Common myeloid progenitor, CD34-positive (primary cell): ENCODE measurements around the gene DOCK7.
"Not testable (repeated sequence)": the region's sequence is repeated elsewhere in the genome, so short reads cannot be mapped to it uniquely, and the experiment has no call there.

ENCODE experiments used
- CTCF ChIA-PET: fragments of 350-600 bp; sonication (Branson Sonifier 250); formaldehyde crosslinking; loops from one replicate; lab custom pipeline; 2021; ENCODE audit warnings: antibody characterized with exemption; lab: Charles Lee
- POLR2A ChIA-PET: fragments of 350-600 bp; sonication (Branson Sonifier 250); formaldehyde crosslinking; loops from one replicate; lab custom pipeline; 2021; ENCODE audit warnings: antibody characterized with exemption; lab: Charles Lee
- DNase-seq, 3 donors: peaks; one replicate each; pipeline versions ENCODE4 v3.0.0 to v3.0.0-alpha.2; 2013
- H3K27ac ChIP-seq, 2 experiments: 1 replicate in 1 of 2; 2 replicates in 1 of 2; pipeline ENCODE4 v1.7.0; 2013; ENCODE audit warnings: inconsistent platforms in 2 of 2, low read length in 2 of 2, mild to moderate bottlenecking in 2 of 2, low read depth in 1 of 2, moderate library complexity in 1 of 2; ENCODE audit not compliant: severe bottlenecking in 2 of 2, insufficient read depth in 1 of 2, poor library complexity in 1 of 2
- H3K27me3 ChIP-seq, 5 experiments: replicated peaks in 2 of 5; 1 replicate in 3 of 5; 2 replicates in 2 of 5; pipeline versions ENCODE4 v1.6.1 to v1.7.0; 2013; ENCODE audit warnings: low read length in 4 of 5, mild to moderate bottlenecking in 2 of 5, moderate library complexity in 2 of 5, inconsistent platforms in 1 of 5; ENCODE audit not compliant: insufficient read depth in 5 of 5, control insufficient read depth in 4 of 5
- H3K36me3 ChIP-seq, 4 experiments: 1 replicate in 2 of 4; 2 replicates in 2 of 4; pipeline versions ENCODE4 v1.6.1 to v1.7.0; 2013; ENCODE audit warnings: low read length in 3 of 4, control low read depth in 1 of 4, mild to moderate bottlenecking in 1 of 4; ENCODE audit not compliant: control insufficient read depth in 4 of 4, insufficient read depth in 4 of 4
- H3K4me1 ChIP-seq, 4 experiments: 1 replicate in 3 of 4; 2 replicates in 1 of 4; pipeline versions ENCODE4 v1.6.1 to v1.7.1; 2013; ENCODE audit warnings: low read length in 3 of 4, mild to moderate bottlenecking in 3 of 4, control low read depth in 1 of 4, inconsistent platforms in 1 of 4, moderate library complexity in 1 of 4; ENCODE audit not compliant: control insufficient read depth in 4 of 4, insufficient read depth in 4 of 4; ENCODE audit errors: control extremely low read depth in 1 of 4
- H3K4me3 ChIP-seq, 7 experiments: 1 replicate in 4 of 7; 2 replicates in 3 of 7; pipeline versions ENCODE4 v1.5.1 to v1.7.0; 2013; ENCODE audit warnings: mild to moderate bottlenecking in 7 of 7, low read length in 6 of 7, moderate library complexity in 6 of 7, inconsistent platforms in 2 of 7, low read depth in 2 of 7, control low read depth in 1 of 7; ENCODE audit not compliant: insufficient read depth in 4 of 7, control insufficient read depth in 1 of 7; ENCODE audit errors: extremely low read depth in 1 of 7
- H3K9me3 ChIP-seq, 5 experiments: 1 replicate in 4 of 5; 2 replicates in 1 of 5; pipeline versions ENCODE4 v1.6.1 to v1.7.1; 2013; ENCODE audit warnings: low read length in 4 of 5, mild to moderate bottlenecking in 2 of 5, inconsistent platforms in 1 of 5, low read depth in 1 of 5, moderate library complexity in 1 of 5; ENCODE audit not compliant: control insufficient read depth in 4 of 5, insufficient read depth in 2 of 5; ENCODE audit errors: control extremely low read depth in 1 of 5
- WGBS: methylation state at CpG from one replicate; pipeline ENCODE4 v1.1.5; 2013; ENCODE audit not compliant: insufficient coverage; 5-methylcytosine and 5-hydroxymethylcytosine counted together

DOCK7 gene

DNA sequence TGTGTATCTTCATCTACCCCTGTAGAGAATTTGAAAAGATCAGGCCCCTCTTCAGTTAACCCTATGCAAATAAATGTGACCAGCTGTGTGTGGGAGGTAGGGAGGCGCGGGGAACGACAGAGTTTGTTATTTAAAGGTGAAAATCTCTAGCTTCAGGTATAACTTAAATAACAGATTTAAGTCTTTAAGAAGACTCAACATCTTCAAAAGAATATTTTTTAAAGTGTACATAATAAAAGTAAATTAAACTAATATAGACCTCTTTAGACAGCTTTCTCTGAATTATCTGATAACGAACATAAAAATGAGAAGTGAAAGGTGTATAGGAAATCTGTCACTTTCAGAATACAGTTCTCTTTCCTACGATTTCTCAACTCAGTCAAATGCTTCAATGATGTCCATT is 74.9 kb downstream of the DOCK7 start:
- no peak overlapping the region for H3K4me3 ChIP-seq
- no peak overlapping the region for H3K27ac ChIP-seq
- CTCF ChIA-PET, result no interaction called here
- H3K36me3 ChIP-seq, result peaks cover 2 to 12% (median 5%) of the 10 kb centered on the region in 4 experiments
- H3K4me1 ChIP-seq, result no peaks in the 10 kb centered on the region
- POLR2A ChIA-PET, result no interaction called here
- H3K9me3 ChIP-seq, result no peaks in the 10 kb centered on the region
- no peaks in the 10 kb centered on the region for H3K27me3 ChIP-seq
- WGBS, result no CpG with 5 or more reads among the region's 5 CpGs
- no peak for DNase-seq

DNA sequence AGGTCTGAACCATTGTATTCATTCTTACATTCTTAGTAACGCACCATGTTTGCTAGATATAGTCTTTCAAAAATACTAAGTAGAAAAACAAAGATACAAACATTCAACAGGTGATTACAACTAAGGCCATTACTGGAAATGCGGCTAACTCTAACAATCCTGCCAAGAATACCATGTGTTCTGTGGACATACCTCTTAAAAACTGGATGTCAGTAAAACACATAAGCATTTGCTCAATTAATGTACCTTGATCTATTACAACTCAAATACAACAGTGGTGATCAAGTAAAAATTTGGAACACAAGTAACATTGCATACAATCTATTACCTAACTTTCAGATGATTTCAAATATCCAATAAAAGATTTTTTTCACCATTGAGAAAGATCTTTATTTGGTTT is 75.4 kb downstream of the DOCK7 start:
- 100% methylated on average over 1 of the region's 2 CpGs for WGBS
- CTCF ChIA-PET, result interaction anchor here (1.6 kb wide), 1 partner anchor 16 kb away, joined by 4 read pairs; no protein-coding TSS in a partner anchor
- peaks cover 2 to 6% (median 3%) of the 10 kb centered on the region in 4 experiments for H3K36me3 ChIP-seq
- POLR2A ChIA-PET, result no interaction called here
- no peak overlapping the region for H3K4me3 ChIP-seq
- DNase-seq, result no peak
- no peaks in the 10 kb centered on the region for H3K9me3 ChIP-seq
- no peaks in the 10 kb centered on the region for H3K27me3 ChIP-seq
- no peaks in the 10 kb centered on the region for H3K4me1 ChIP-seq
- H3K27ac ChIP-seq, result no peak overlapping the region

DNA sequence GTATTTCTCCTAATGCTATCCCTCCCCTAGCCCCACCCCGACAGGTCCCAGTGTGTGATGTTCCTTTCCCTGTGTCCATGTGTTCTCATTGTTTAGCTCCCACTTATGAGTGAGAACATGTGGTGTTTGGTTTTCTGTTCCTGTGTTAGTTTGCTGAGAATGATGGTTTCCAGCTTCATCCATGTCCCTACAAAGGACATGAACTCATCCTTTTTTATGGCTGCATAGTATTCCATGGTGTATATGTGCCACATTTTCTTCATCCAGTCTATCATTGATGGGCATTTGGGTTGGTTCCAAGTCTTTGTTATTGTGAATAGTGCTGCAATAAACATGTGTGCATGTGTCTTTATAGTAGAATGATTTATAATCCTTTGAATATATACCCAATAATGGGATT is 77.6 kb downstream of the DOCK7 start:
- H3K9me3 ChIP-seq, CTCF ChIA-PET, H3K4me3 ChIP-seq, H3K4me1 ChIP-seq, H3K27ac ChIP-seq, H3K36me3 ChIP-seq, POLR2A ChIA-PET, DNase-seq, H3K27me3 ChIP-seq: not testable (repeated sequence)
- WGBS, result no CpG with 5 or more reads among the region's 1 CpG

DNA sequence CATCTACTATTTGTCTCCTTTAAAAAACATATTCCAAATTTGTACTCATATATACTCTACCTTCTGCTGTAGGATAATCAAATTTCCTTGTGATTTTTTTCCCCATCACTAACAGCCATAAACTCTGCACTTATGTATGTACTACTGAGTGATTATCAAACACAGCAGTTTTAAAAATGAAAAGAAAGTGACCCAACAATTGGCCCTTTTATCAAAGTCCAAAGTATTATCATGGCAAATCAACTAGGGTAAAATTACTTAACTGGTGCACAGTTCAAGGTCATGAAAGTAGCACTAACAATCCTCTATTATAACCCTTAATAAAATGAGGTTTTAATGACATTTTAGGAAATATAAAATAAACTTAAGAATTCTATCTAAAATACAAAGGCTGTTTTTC is 79.3 kb downstream of the DOCK7 start:
- ChIA-PET CTCF (no interaction called here), POLR2A (no interaction called here)
- no peak for DNase-seq
- Histone ChIP-seq H3K27me3 (no peaks in the 10 kb centered on the region), H3K4me1 (no peaks in the 10 kb centered on the region), H3K36me3 (peaks cover 0 to 3% (median under 1%) of the 10 kb centered on the region in 4 experiments), H3K27ac (no peak overlapping the region), H3K4me3 (no peak overlapping the region), H3K9me3 (no peaks in the 10 kb centered on the region)

DNA sequence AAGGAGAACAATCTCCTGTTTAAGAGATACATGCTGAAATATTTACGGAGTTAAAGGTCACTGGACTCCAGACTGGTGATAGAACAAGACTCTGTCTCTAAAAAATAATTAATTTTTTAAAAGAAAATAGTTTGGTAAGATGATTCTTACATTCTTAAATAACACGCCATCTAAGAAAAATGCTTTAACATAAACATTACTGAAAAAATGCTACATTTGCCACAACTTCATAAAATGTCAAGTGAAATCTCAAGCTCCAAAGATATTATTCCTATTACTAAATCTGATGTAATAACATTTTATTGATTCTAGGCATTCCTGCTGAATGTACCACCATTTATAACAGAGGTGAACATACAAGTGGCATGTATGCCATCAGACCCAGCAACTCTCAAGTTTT is 86.7 kb downstream of the DOCK7 start:
- WGBS, result no CpG with 5 or more reads among the region's 2 CpGs
- H3K4me1 ChIP-seq, result no peaks in the 10 kb centered on the region
- H3K27me3 ChIP-seq, result no peaks in the 10 kb centered on the region
- H3K27ac ChIP-seq, result no peak overlapping the region
- DNase-seq, result no peak
- ChIA-PET POLR2A (no interaction called here), CTCF (interaction anchor here (0.6 kb wide), 1 partner anchor 880 kb away, joined by 3 read pairs; no protein-coding TSS in a partner anchor)
- H3K4me3 ChIP-seq, result no peak overlapping the region
- H3K36me3 ChIP-seq, result no peaks in the 10 kb centered on the region
- H3K9me3 ChIP-seq, result no peaks in the 10 kb centered on the region

DNA sequence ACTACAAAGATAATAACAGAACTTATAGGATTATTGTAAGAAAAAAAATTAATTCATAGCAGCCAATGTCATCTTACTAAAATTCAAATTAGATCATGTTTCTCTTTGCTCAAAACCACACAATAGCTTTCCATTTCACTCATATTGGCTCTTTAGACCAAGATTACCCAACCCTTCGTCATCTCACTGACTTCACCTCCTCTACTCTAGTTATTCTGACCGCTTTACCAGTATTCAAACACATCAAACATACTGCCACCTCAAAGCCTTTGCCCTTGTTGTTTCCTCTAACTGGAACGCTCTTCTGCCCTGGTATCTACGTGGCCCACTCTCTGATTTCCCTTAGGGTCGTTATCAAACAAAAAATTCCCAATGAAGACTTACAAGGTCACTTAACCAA is 89.1 kb downstream of the DOCK7 start:
- H3K4me3 ChIP-seq, result no peak overlapping the region
- no peaks in the 10 kb centered on the region for H3K36me3 ChIP-seq
- no peaks in the 10 kb centered on the region for H3K4me1 ChIP-seq
- H3K27ac ChIP-seq, result no peak overlapping the region
- H3K9me3 ChIP-seq, result no peaks in the 10 kb centered on the region
- no peaks in the 10 kb centered on the region for H3K27me3 ChIP-seq
- CTCF ChIA-PET, result no interaction called here
- no peak for DNase-seq
- 96% methylated on average over 5 of the region's 5 CpGs for WGBS
- POLR2A ChIA-PET, result no interaction called here

DNA sequence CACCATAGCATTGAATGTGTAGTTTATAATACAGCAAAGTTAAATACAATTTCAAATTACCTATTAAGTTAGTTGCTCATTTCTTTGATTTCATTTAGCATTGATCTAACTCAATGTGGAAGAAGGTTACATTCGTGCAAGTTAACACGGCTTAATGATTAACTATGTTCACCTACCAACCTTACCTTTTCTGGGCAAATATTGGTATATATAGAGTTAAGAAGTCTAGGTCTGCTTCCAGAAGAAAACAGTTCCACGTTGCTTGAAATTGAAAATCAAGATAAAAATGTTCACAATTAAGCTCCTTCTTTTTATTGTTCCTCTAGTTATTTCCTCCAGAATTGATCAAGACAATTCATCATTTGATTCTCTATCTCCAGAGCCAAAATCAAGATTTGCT is 90.9 kb downstream of the DOCK7 start, which contains the start of gene ANGPTL3:
ANGPTL3 (plus strand) TSS at position 240 of the 400 bp plus-strand sequence; CDS start at position 287, 47 bp downstream.
- Histone ChIP-seq H3K9me3 (no peaks in the 10 kb centered on the region), H3K27ac (no peak within 1 kb of the TSS), H3K4me3 (no peak within 1 kb of the TSS), H3K36me3 (peaks cover 0 to 2% (median 0%) of the 10 kb centered on the region in 4 experiments), H3K4me1 (no peaks in the 10 kb centered on the region), H3K27me3 (no peaks in the 10 kb centered on the region)
- POLR2A ChIA-PET, result no interaction called here
- 100% methylated on average over 1 of the region's 3 CpGs for WGBS
- CTCF ChIA-PET, result interaction anchor here (1.4 kb wide), 1 partner anchor 10 kb away, joined by 3 read pairs; no protein-coding TSS in a partner anchor
- no peak for DNase-seq
